H1 (cell line): ENCODE data around the gene SGMS2. TPM values are rescaled to one million over a fixed set of nuclear protein-coding genes. Genes with fewer than 3 reads are reported as not detected.

Source experiments
- CTCF ChIA-PET: fragments of 300-600 bp; sonication (Branson Sonifier 250); formaldehyde crosslinking; loops from one replicate; lab custom pipeline; 2021; ENCODE audit not compliant: partially characterized antibody; lab: Charles Lee
- POLR2A ChIA-PET: fragments of 300-600 bp; sonication (Branson Sonifier 250); formaldehyde crosslinking; loops from one replicate; lab custom pipeline; 2021; ENCODE audit warnings: inconsistent platforms; ENCODE audit not compliant: partially characterized antibody; lab: Charles Lee
- DNase-seq, 2 experiments: peaks; one replicate each; pipeline versions ENCODE4 v3.0.0 to v3.0.0-alpha.2; 2010 to 2022; ENCODE audit warnings: low spot score in 2 of 2, low read depth in 1 of 2, mixed read lengths in 1 of 2
- FAIRE-seq: peaks from 2 replicates; lab custom pipeline; 2011; peaks lifted over from hg19 to GRCh38; lab: Jason Lieb, UNC
- H2AFZ ChIP-seq: 2 replicates; pipeline ENCODE4 v1.8.1; 2012; ENCODE audit warnings: low read length, inconsistent platforms
- H2AK5ac ChIP-seq: 2 replicates; pipeline ENCODE4 v1.6.1; 2013; ENCODE audit warnings: low read depth, low read length
- H2BK120ac ChIP-seq: replicated peaks from 2 replicates; pipeline ENCODE3; 2013; ENCODE audit warnings: low read depth, low read length, inconsistent platforms
- H2BK12ac ChIP-seq: 2 replicates; pipeline ENCODE4 v1.6.1; 2013; ENCODE audit warnings: low read depth, low read length
- H2BK15ac ChIP-seq: 2 replicates; pipeline ENCODE4 v1.6.1; 2013; ENCODE audit warnings: low read length
- H2BK20ac ChIP-seq: 2 replicates; pipeline ENCODE4 v1.6.1; 2013; ENCODE audit warnings: low read length
- H2BK5ac ChIP-seq: 2 replicates; pipeline ENCODE4 v1.6.1; 2013; ENCODE audit warnings: low read depth, low read length
- H3K14ac ChIP-seq: 2 replicates; pipeline ENCODE4 v1.6.1; 2013; ENCODE audit warnings: inconsistent platforms; ENCODE audit not compliant: insufficient read length
- H3K18ac ChIP-seq: 2 replicates; pipeline ENCODE4 v1.6.1; 2013; ENCODE audit warnings: low read length; ENCODE audit errors: extremely low read depth
- H3K23ac ChIP-seq: 2 replicates; pipeline ENCODE4 v1.6.1; 2013; ENCODE audit warnings: inconsistent platforms; ENCODE audit not compliant: insufficient read length
- H3K23me2 ChIP-seq: 2 replicates; pipeline ENCODE4 v1.6.1; 2013; ENCODE audit warnings: low read depth, low read length
- H3K27ac ChIP-seq: 2 replicates; pipeline ENCODE4 v1.6.1; 2011; ENCODE audit warnings: low read depth, low read length, inconsistent platforms
- H3K27me3 ChIP-seq, 4 experiments: replicated peaks in 1 of 4; 1 replicate in 1 of 4; 2 replicates in 3 of 4; pipeline versions ENCODE4 v1.6.1 to v1.8.1; 2011 to 2013; ENCODE audit warnings: low read length in 3 of 4, mild to moderate bottlenecking in 3 of 4, inconsistent platforms in 2 of 4, mixed read lengths in 2 of 4, moderate library complexity in 1 of 4; ENCODE audit not compliant: control insufficient read depth in 3 of 4, insufficient read depth in 3 of 4; ENCODE audit errors: extremely low read depth in 1 of 4
- H3K36me3 ChIP-seq, 4 experiments: 2 replicates each; pipeline versions ENCODE4 v1.6.1 to v1.8.1; 2011 to 2013; ENCODE audit warnings: mild to moderate bottlenecking in 4 of 4, low read length in 3 of 4, moderate library complexity in 2 of 4, control low read depth in 1 of 4, inconsistent platforms in 1 of 4; ENCODE audit not compliant: insufficient read depth in 4 of 4, control insufficient read depth in 2 of 4
- H3K4ac ChIP-seq: replicated peaks from 2 replicates; pipeline ENCODE3; 2013; ENCODE audit warnings: low read length, low read depth, mixed read lengths, inconsistent platforms; ENCODE audit not compliant: insufficient read length
- H3K4me1 ChIP-seq, 4 experiments: replicated peaks in 1 of 4; 1 replicate in 1 of 4; 2 replicates in 3 of 4; pipeline versions ENCODE4 v1.6.1 to v1.8.1; 2011 to 2013; ENCODE audit warnings: low read length in 3 of 4, inconsistent platforms in 2 of 4, mixed read lengths in 1 of 4; ENCODE audit not compliant: insufficient read depth in 4 of 4, control insufficient read depth in 3 of 4
- H3K4me2 ChIP-seq, 2 experiments: 2 replicates each; pipeline versions ENCODE4 v1.6.1 to v1.8.1; 2011 to 2013; ENCODE audit warnings: low read depth in 2 of 2, low read length in 2 of 2, control low read depth in 1 of 2, inconsistent platforms in 1 of 2, mild to moderate bottlenecking in 1 of 2; ENCODE audit not compliant: insufficient read depth in 1 of 2
- H3K4me3 ChIP-seq, 4 experiments: fragments of 200-600, 300-600 bp in 1 of 4; sonication (generic), shearing (Covaris generic), sonication (Bioruptor Twin) in 1 of 4; 2 replicates each; pipeline versions ENCODE4 v1.5.1 to v1.8.1; 2011 to 2016; ENCODE audit warnings: low read length in 4 of 4, low read depth in 3 of 4, control low read depth in 2 of 4, inconsistent platforms in 2 of 4, mild to moderate bottlenecking in 2 of 4, mixed read lengths in 1 of 4, moderate library complexity in 1 of 4; ENCODE audit not compliant: insufficient read depth in 2 of 4; ENCODE audit errors: extremely low read depth in 1 of 4
- H3K56ac ChIP-seq: replicated peaks from 2 replicates; pipeline ENCODE3; 2013; ENCODE audit warnings: low read depth, mild to moderate bottlenecking, mixed read lengths, low read length, inconsistent platforms; ENCODE audit not compliant: insufficient read length
- H3K79me1 ChIP-seq: 2 replicates; pipeline ENCODE4 v1.6.1; 2013; ENCODE audit warnings: low read depth, low read length, control low read depth
- H3K79me2 ChIP-seq, 2 experiments: 2 replicates each; pipeline versions ENCODE4 v1.6.1 to v1.8.1; 2012 to 2013; ENCODE audit warnings: low read length in 2 of 2, mild to moderate bottlenecking in 2 of 2, inconsistent platforms in 1 of 2; ENCODE audit not compliant: insufficient read depth in 2 of 2, control insufficient read depth in 1 of 2
- H3K9ac ChIP-seq, 4 experiments: replicated peaks in 1 of 4; 1 replicate in 1 of 4; 2 replicates in 3 of 4; pipeline versions ENCODE4 v1.6.1 to v1.8.1; 2011 to 2013; ENCODE audit warnings: low read depth in 3 of 4, low read length in 3 of 4, control low read depth in 2 of 4, mild to moderate bottlenecking in 2 of 4, moderate library complexity in 2 of 4, inconsistent platforms in 1 of 4; ENCODE audit errors: extremely low read depth in 1 of 4
- H3K9me3 ChIP-seq, 2 experiments: 2 replicates each; pipeline versions ENCODE4 v1.6.1 to v1.8.1; 2012 to 2013; ENCODE audit warnings: mild to moderate bottlenecking in 2 of 2, moderate library complexity in 2 of 2, control low read depth in 1 of 2, inconsistent platforms in 1 of 2, low read depth in 1 of 2, low read length in 1 of 2, mixed read lengths in 1 of 2; ENCODE audit not compliant: insufficient read depth in 2 of 2
- H4K20me1 ChIP-seq, 2 experiments: replicated peaks in 1 of 2; 2 replicates each; pipeline versions ENCODE3 to v1.8.1; 2011 to 2013; ENCODE audit warnings: inconsistent platforms in 2 of 2, low read length in 2 of 2, mild to moderate bottlenecking in 1 of 2; ENCODE audit not compliant: insufficient read depth in 2 of 2, control insufficient read depth in 1 of 2
- H4K5ac ChIP-seq: 2 replicates; pipeline ENCODE4 v1.6.1; 2013; ENCODE audit warnings: low read length, low read depth, mixed read lengths, inconsistent platforms; ENCODE audit not compliant: insufficient read length
- H4K8ac ChIP-seq: 2 replicates; pipeline ENCODE4 v1.8.0; 2013; ENCODE audit warnings: mild to moderate bottlenecking, moderate library complexity, low read length, inconsistent platforms; ENCODE audit not compliant: insufficient read depth; ENCODE audit errors: extremely low read depth
- H4K91ac ChIP-seq: replicated peaks from 2 replicates; pipeline ENCODE3; 2013; ENCODE audit warnings: low read length, mixed read lengths, inconsistent platforms; ENCODE audit not compliant: insufficient read length
- TAF1 ChIP-seq: IDR thresholded peaks from 2 replicates; pipeline ENCODE4 v1.6.1; 2011; ENCODE audit warnings: mild to moderate bottlenecking, low read depth, low read length
- WGBS, 2 experiments: shearing (Covaris generic) in 1 of 2; methylation state at CpG; one replicate each; pipeline versions ENCODE4 v1.1.6 to v1.1.7; 2013 to 2015; ENCODE audit warnings: low lambda C conversion rate in 2 of 2, mixed read lengths in 2 of 2, inconsistent platforms in 1 of 2, low coverage in 1 of 2, missing lambda C conversion rate in 1 of 2; ENCODE audit not compliant: insufficient replicate concordance in 2 of 2, insufficient coverage in 1 of 2, insufficient read length in 1 of 2; ENCODE audit errors: extremely low coverage in 1 of 2, missing lambda C conversion rate in 1 of 2; 5-methylcytosine and 5-hydroxymethylcytosine counted together
- polyA plus RNA-seq, 7 experiments: library from polyadenylated mRNA; depleted of rRNA in 3 of 7; stranded (reverse) in 5 of 7; unstranded in 2 of 7; fragments of >200 nt in 5 of 7; fragments of 200-250 nt in 2 of 7; gene quantifications; 1 replicate in 5 of 7; 2 replicates in 1 of 7; 4 replicates in 1 of 7; pipeline versions ENCODE4 v1.2.1 to v1.2.3, GENCODE V29; 2011 to 2013; ENCODE audit warnings: missing spikeins in 2 of 7, mixed read lengths in 2 of 7
- total RNA-seq: library from RNA; stranded (reverse); fragmentation: NEBNext Ultra II Directional; extraction: Animal tissue kit (Norgen Biotek cat#: 25700); gene quantifications from 2 replicates; pipeline ENCODE4 v1.2.1, GENCODE V29; 2021

The SGMS2 gene
- total and polyA plus RNA-seq, 2 of the 8 experiments (the other 6 are each of a cell fraction or from before 2014, with no cell fraction given), result 0.04 to 1.3 TPM

GRCh38 chr4:107850438-107850837, 25.7 kb downstream of the SGMS2 start:
- Histone ChIP-seq H4K5ac (no peak overlapping the region), H2BK5ac (no peak overlapping the region), H2BK15ac (no peak overlapping the region), H3K4ac (no peak overlapping the region), H3K36me3 (peaks cover 0 to 3% (median 0%) of the 10 kb centered on the region in 4 experiments; a peak in 1 of 8 replicates), H3K4me3 (no peak overlapping the region), H3K79me1 (no peaks in the 10 kb centered on the region), H3K23ac (no peak overlapping the region), H2AFZ (no peak overlapping the region), H2BK120ac (no peak overlapping the region), H3K27ac (no peak overlapping the region), H2BK20ac (no peak overlapping the region), H4K8ac (no peak overlapping the region), H4K91ac (no peak overlapping the region), H3K4me1 (no peaks in the 10 kb centered on the region), H2AK5ac (no peak overlapping the region), H2BK12ac (0 out of 2 replicates have a peak overlapping the region, but pooled peaks have one; percentile 6), H3K23me2 (no peaks in the 10 kb centered on the region), H3K4me2 (no peak overlapping the region), H3K18ac (no peak overlapping the region), H3K27me3 (no peaks in the 10 kb centered on the region), H3K56ac (no peak overlapping the region), H3K79me2 (no peaks in the 10 kb centered on the region), H3K9me3 (no peaks in the 10 kb centered on the region; a peak in 1 of 4 replicates), H4K20me1 (no peaks in the 10 kb centered on the region), H3K14ac (no peak overlapping the region), H3K9ac (no peak overlapping the region)
- ChIA-PET POLR2A (no interaction called here), CTCF (no interaction called here)
- no peak for DNase-seq
- no peak for FAIRE-seq
- 90% methylated on average over 2 of the region's 2 CpGs; no CpG with 5 or more reads in 1 of the 2 experiments for WGBS, 2 experiments
- TF ChIP-seq TAF1, result no peak
